ENCODE results near the gene FOCAD.
"Not testable (repeated sequence)": the region's sequence is repeated elsewhere in the genome, so short reads cannot be mapped to it uniquely, and the experiment has no call there.

Gene FOCAD

GRCh38 chr9:20684035-20684874 lies at the start of gene FOCAD:
FOCAD (plus strand) TSS chr9:20684259; CDS start chr9:20715354, 31,095 bp downstream.
- DNase-seq (ENCODE audit: low spot score) = peak; percentile 95

- no peak for DNase-seq (ENCODE audit: low spot score)
Observed at GRCh38 chr9:20634895-20635294, 49.2 kb upstream of the FOCAD start.

- DNase-seq (ENCODE audit: low spot score) = no peak
Observed at GRCh38 chr9:20636888-20637440, 47.1 kb upstream of the FOCAD start.

- no peak for DNase-seq (ENCODE audit: low spot score)
Observed at GRCh38 chr9:20640331-20641187, 43.5 kb upstream of the FOCAD start.

- no peak for DNase-seq (ENCODE audit: low spot score)
Observed at GRCh38 chr9:20642045-20642444, 42.0 kb upstream of the FOCAD start.

GRCh38 chr9:20643660-20644059 lies 40.4 kb upstream of the FOCAD start:
- DNase-seq (ENCODE audit: low spot score) = no peak

GRCh38 chr9:20646656-20647055 lies 37.4 kb upstream of the FOCAD start:
- DNase-seq (ENCODE audit: low spot score) = no peak

- DNase-seq (ENCODE audit: low spot score) = no peak
Observed at GRCh38 chr9:20649381-20649780, 34.7 kb upstream of the FOCAD start.

GRCh38 chr9:20650313-20650712 lies 33.7 kb upstream of the FOCAD start:
- no peak for DNase-seq (ENCODE audit: low spot score)

GRCh38 chr9:20650750-20651299 lies 33.2 kb upstream of the FOCAD start:
- no peak for DNase-seq (ENCODE audit: low spot score)

GRCh38 chr9:20651939-20652338 lies 32.1 kb upstream of the FOCAD start:
- DNase-seq (ENCODE audit: low spot score) = no peak

GRCh38 chr9:20658246-20658667 lies 25.8 kb upstream of the FOCAD start:
- not testable (repeated sequence) for DNase-seq (ENCODE audit: low spot score)

- no peak for DNase-seq (ENCODE audit: low spot score)
Observed at GRCh38 chr9:20658677-20659473, 25.2 kb upstream of the FOCAD start.

GRCh38 chr9:20659474-20659967 lies 24.5 kb upstream of the FOCAD start:
- no peak for DNase-seq (ENCODE audit: low spot score)

- no peak for DNase-seq (ENCODE audit: low spot score)
Observed at GRCh38 chr9:20662156-20662555, 21.9 kb upstream of the FOCAD start.

- DNase-seq (ENCODE audit: low spot score) = no peak
Observed at GRCh38 chr9:20663133-20663532, 20.9 kb upstream of the FOCAD start.

- no peak for DNase-seq (ENCODE audit: low spot score)
Observed at GRCh38 chr9:20664501-20664900, 19.6 kb upstream of the FOCAD start.

- DNase-seq (ENCODE audit: low spot score) = no peak
Observed at GRCh38 chr9:20670395-20670794, 13.7 kb upstream of the FOCAD start.

GRCh38 chr9:20671635-20672034 lies 12.4 kb upstream of the FOCAD start:
- no peak for DNase-seq (ENCODE audit: low spot score)

- DNase-seq (ENCODE audit: low spot score) = not testable (repeated sequence)
Observed at GRCh38 chr9:20673537-20673936, 10.5 kb upstream of the FOCAD start.

- DNase-seq (ENCODE audit: low spot score) = no peak
Observed at GRCh38 chr9:20681467-20681866, 2.6 kb upstream of the FOCAD start.
